Trophoblast cell (in vitro differentiated cells and primary cell): ENCODE results near the gene ZNF335.
"Not testable (repeated sequence)": the region's sequence is repeated elsewhere in the genome, so short reads cannot be mapped to it uniquely, and the experiment has no call there.

ENCODE experiments used
- DNase-seq, 2 donors: peaks; one replicate each; pipeline ENCODE4 v3.0.0-alpha.2; 2016
- H2AFZ ChIP-seq: 2 replicates; pipeline ENCODE4 v1.6.1; 2013; ENCODE audit warnings: low read length, moderate library complexity, mild to moderate bottlenecking; ENCODE audit not compliant: insufficient read depth, poor library complexity
- H2AK5ac ChIP-seq: 2 replicates; pipeline ENCODE4 v1.6.1; 2013; ENCODE audit warnings: mild to moderate bottlenecking, low read length
- H2BK120ac ChIP-seq: 2 replicates; pipeline ENCODE4 v1.6.1; 2013; ENCODE audit warnings: low read length, mild to moderate bottlenecking, moderate library complexity; ENCODE audit not compliant: insufficient read depth, poor library complexity
- H2BK12ac ChIP-seq: 2 replicates; pipeline ENCODE4 v1.6.1; 2013; ENCODE audit warnings: mild to moderate bottlenecking, low read length, moderate library complexity
- H2BK5ac ChIP-seq: 2 replicates; pipeline ENCODE4 v1.6.1; 2013; ENCODE audit warnings: low read length, low read depth, moderate library complexity, mild to moderate bottlenecking; ENCODE audit not compliant: poor library complexity
- H3K14ac ChIP-seq: 2 replicates; pipeline ENCODE4 v1.6.1; 2013; ENCODE audit warnings: mild to moderate bottlenecking, low read length
- H3K18ac ChIP-seq: 2 replicates; pipeline ENCODE4 v1.6.1; 2013; ENCODE audit warnings: mild to moderate bottlenecking, low read length
- H3K23ac ChIP-seq: 2 replicates; pipeline ENCODE4 v1.6.1; 2013; ENCODE audit warnings: low read length
- H3K27ac ChIP-seq: 2 replicates; pipeline ENCODE4 v1.5.1; 2013; ENCODE audit warnings: low read depth, mild to moderate bottlenecking, inconsistent platforms, low read length, moderate library complexity
- H3K27me3 ChIP-seq: 2 replicates; pipeline ENCODE4 v1.6.1; 2013; ENCODE audit warnings: inconsistent platforms, mild to moderate bottlenecking, low read length, moderate library complexity; ENCODE audit not compliant: insufficient read depth
- H3K36me3 ChIP-seq, 2 experiments: 1 replicate in 1 of 2; 2 replicates in 1 of 2; pipeline ENCODE4 v1.6.1; 2013; ENCODE audit warnings: low read length in 2 of 2, mild to moderate bottlenecking in 2 of 2, moderate library complexity in 1 of 2; ENCODE audit not compliant: insufficient read depth in 2 of 2, control insufficient read depth in 1 of 2
- H3K4ac ChIP-seq: 2 replicates; pipeline ENCODE4 v1.6.1; 2013; ENCODE audit warnings: low read depth, mild to moderate bottlenecking, low read length, moderate library complexity
- H3K4me1 ChIP-seq, 2 experiments: 1 replicate in 1 of 2; 2 replicates in 1 of 2; pipeline ENCODE4 v1.6.1; 2013; ENCODE audit warnings: low read length in 2 of 2, mild to moderate bottlenecking in 2 of 2, moderate library complexity in 1 of 2; ENCODE audit not compliant: insufficient read depth in 2 of 2, control insufficient read depth in 1 of 2
- H3K4me2 ChIP-seq: 2 replicates; pipeline ENCODE4 v1.6.1; 2013; ENCODE audit warnings: inconsistent platforms, mild to moderate bottlenecking, low read length, moderate library complexity
- H3K4me3 ChIP-seq: 2 replicates; pipeline ENCODE4 v1.5.1; 2013; ENCODE audit warnings: mild to moderate bottlenecking, low read depth, low read length, inconsistent platforms
- H3K79me1 ChIP-seq: one replicate; pipeline ENCODE4 v1.6.1; 2013; ENCODE audit warnings: low read length
- H3K79me2 ChIP-seq: 2 replicates; pipeline ENCODE4 v1.6.1; 2013; ENCODE audit warnings: low read length, mild to moderate bottlenecking; ENCODE audit not compliant: control insufficient read depth, insufficient read depth, poor library complexity
- H3K9ac ChIP-seq: 2 replicates; pipeline ENCODE4 v1.6.1; 2013; ENCODE audit warnings: mild to moderate bottlenecking, low read length
- H3K9me3 ChIP-seq: 2 replicates; pipeline ENCODE4 v1.6.1; 2013; ENCODE audit warnings: low read depth, mild to moderate bottlenecking, control low read depth, inconsistent platforms, low read length; ENCODE audit not compliant: insufficient read depth
- H4K12ac ChIP-seq: 2 replicates; pipeline ENCODE4 v1.6.1; 2013; ENCODE audit warnings: low read depth, mild to moderate bottlenecking, low read length, moderate library complexity
- H4K8ac ChIP-seq: 2 replicates; pipeline ENCODE4 v1.6.1; 2013; ENCODE audit warnings: low read depth, mild to moderate bottlenecking, low read length, moderate library complexity
- H4K91ac ChIP-seq: one replicate; pipeline ENCODE4 v1.6.1; 2013; ENCODE audit warnings: low read depth, mild to moderate bottlenecking, low read length, moderate library complexity
- WGBS: extraction: QIAGEN DNeasy Blood & Tissue Kit; methylation state at CpG from one replicate; pipeline ENCODE4 v1.1.7; 2013; ENCODE audit warnings: missing lambda C conversion rate; ENCODE audit not compliant: insufficient read length, insufficient coverage; ENCODE audit errors: extremely low coverage; 5-methylcytosine and 5-hydroxymethylcytosine counted together

ZNF335 gene

DNA sequence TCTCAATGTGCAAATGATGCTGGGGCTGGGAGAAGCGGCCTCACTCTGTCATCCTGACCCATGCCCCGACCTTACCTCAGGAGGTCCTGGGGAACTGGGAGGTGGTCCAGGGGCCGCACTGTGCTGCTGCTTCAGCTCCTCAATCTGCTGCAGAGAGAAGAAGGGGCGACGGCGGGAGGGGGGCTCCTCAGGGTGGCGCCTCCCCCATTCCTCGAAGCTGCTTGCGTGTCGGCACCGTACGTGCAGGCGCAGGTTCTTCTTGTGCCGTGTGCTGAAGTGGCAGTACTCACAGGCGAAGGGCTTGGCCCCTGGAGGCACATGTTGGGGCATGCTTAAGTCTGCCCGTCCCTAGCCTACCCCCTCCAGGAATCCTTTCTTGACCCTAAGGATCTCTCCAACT, 12.9 kb downstream of the ZNF335 start:
- Histone ChIP-seq H2AFZ (no peak overlapping the region), H3K27ac (no peak overlapping the region), H4K12ac (peak overlapping the region; percentile 5), H3K27me3 (no peaks in the 10 kb centered on the region), H2BK12ac (no peak overlapping the region), H3K4me1 (no peaks in the 10 kb centered on the region), H3K4me2 (no peak overlapping the region), H3K23ac (no peak overlapping the region), H3K79me2 (no peaks in the 10 kb centered on the region), H3K4ac (no peak overlapping the region), H4K91ac (no peak overlapping the region), H3K9me3 (peaks cover 8% of the 10 kb centered on the region), H2AK5ac (no peak overlapping the region), H3K79me1 (no peaks in the 10 kb centered on the region), H3K4me3 (no peak overlapping the region), H3K9ac (no peak overlapping the region), H3K36me3 (peaks cover 64 to 67% of the 10 kb centered on the region in 2 experiments), H3K18ac (no peak overlapping the region), H4K8ac (no peak overlapping the region), H2BK5ac (no peak overlapping the region), H3K14ac (no peak overlapping the region), H2BK120ac (no peak overlapping the region)
- no peak for DNase-seq
- no CpG with 5 or more reads among the region's 16 CpGs for WGBS

DNA sequence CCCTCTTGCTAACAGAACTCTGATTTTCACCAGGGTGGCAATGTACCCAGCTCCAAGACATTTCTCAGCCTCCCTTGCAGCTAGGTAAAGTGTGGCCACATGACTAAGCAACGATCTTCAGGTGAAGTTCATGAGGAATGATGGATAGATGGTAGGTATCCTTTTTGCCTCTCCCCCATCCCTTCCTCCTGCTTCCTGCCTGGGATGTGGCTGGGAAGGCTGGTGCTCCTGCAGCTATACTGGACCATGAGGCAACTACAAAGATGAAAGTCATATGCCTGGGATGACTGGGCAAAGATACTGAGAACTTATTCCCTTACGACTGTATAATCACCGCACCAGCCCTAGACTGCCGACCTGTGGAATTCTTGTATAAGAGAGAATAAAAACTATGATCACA, 13.4 kb downstream of the ZNF335 start:
- H3K27me3 ChIP-seq, result no peaks in the 10 kb centered on the region
- H2BK5ac ChIP-seq, result no peak overlapping the region
- no peak overlapping the region for H4K91ac ChIP-seq
- H3K79me2 ChIP-seq, result no peaks in the 10 kb centered on the region
- no peak overlapping the region for H2BK12ac ChIP-seq
- H3K23ac ChIP-seq, result peak overlapping the region; percentile 17
- no peak overlapping the region for H2AK5ac ChIP-seq
- H2AFZ ChIP-seq, result no peak overlapping the region
- H3K4me1 ChIP-seq, result no peaks in the 10 kb centered on the region
- no peak overlapping the region for H3K4me2 ChIP-seq
- H3K18ac ChIP-seq, result no peak overlapping the region
- no peak overlapping the region for H3K14ac ChIP-seq
- H3K4me3 ChIP-seq, result no peak overlapping the region
- H3K9ac ChIP-seq, result no peak overlapping the region
- peaks cover 10% of the 10 kb centered on the region for H3K9me3 ChIP-seq
- H3K27ac ChIP-seq, result no peak overlapping the region
- H3K4ac ChIP-seq, result no peak overlapping the region
- peaks cover 63 to 67% of the 10 kb centered on the region in 2 experiments for H3K36me3 ChIP-seq
- no peak overlapping the region for H4K12ac ChIP-seq
- H4K8ac ChIP-seq, result no peak overlapping the region
- no peak for DNase-seq
- WGBS, result no CpG with 5 or more reads among the region's 4 CpGs
- H2BK120ac ChIP-seq, result no peak overlapping the region
- no peaks in the 10 kb centered on the region for H3K79me1 ChIP-seq

DNA sequence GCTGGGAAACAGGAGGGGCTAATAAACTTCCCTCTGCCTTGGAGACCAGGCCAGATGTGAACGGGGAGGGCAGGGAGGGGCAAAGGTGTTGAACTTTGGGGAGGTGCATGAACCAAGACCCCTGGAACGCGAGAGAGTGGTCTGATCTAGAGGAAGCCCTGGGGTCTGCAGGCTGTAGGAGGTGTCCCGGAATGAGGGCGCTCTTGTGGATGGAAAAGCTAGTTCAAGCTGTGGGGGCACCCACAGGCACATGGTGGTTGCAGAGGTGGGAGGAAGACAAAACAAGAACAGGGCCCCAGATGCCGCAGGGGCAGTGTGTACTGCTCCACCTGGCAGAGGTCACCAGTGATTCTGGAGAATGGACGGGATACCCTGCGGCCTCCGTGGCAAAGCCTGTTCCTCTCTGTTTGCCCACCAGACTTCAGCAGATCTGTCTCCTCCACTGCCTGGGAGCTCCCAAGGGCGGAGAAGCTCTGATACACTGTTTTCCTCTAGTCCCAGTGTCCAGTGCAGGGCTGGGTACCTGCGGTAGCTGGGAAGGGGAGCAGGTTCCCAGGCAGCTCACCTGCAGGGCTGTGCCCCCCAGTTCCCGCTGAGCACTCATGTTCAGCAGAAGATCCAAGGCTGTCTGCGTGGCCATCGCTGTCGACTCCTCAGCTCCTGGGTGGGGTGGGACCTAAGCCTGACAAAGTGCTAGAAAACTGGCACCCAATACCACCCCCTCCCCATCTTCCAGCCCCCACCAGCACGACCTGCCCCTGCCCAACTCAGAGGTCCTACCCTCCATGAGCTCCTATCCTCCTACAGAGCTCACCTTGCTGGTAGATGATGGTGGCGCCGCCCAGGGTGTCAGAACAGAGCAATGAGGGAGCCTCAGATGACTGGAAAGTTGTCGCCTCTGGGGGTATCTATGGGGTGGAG, 14.7 kb downstream of the ZNF335 start:
- H3K27ac ChIP-seq, result no peak overlapping the region
- no peaks in the 10 kb centered on the region for H3K4me1 ChIP-seq
- no peak overlapping the region for H2AFZ ChIP-seq
- H3K27me3 ChIP-seq, result no peaks in the 10 kb centered on the region
- H3K9ac ChIP-seq, result no peak overlapping the region
- DNase-seq, result no peak
- H3K36me3 ChIP-seq, result peaks cover 66 to 70% of the 10 kb centered on the region in 2 experiments
- no CpG with 5 or more reads among the region's 19 CpGs for WGBS
- no peak overlapping the region for H3K4ac ChIP-seq
- H3K23ac ChIP-seq, result no peak overlapping the region
- H3K14ac ChIP-seq, result no peak overlapping the region
- H3K4me3 ChIP-seq, result no peak overlapping the region
- H3K79me2 ChIP-seq, result no peaks in the 10 kb centered on the region
- H2AK5ac ChIP-seq, result no peak overlapping the region
- H2BK12ac ChIP-seq, result no peak overlapping the region
- no peak overlapping the region for H4K91ac ChIP-seq
- H3K9me3 ChIP-seq, result peaks cover 9% of the 10 kb centered on the region
- H3K79me1 ChIP-seq, result no peaks in the 10 kb centered on the region
- H2BK5ac ChIP-seq, result no peak overlapping the region
- no peak overlapping the region for H2BK120ac ChIP-seq
- no peak overlapping the region for H3K4me2 ChIP-seq
- no peak overlapping the region for H4K8ac ChIP-seq
- no peak overlapping the region for H4K12ac ChIP-seq
- no peak overlapping the region for H3K18ac ChIP-seq

DNA sequence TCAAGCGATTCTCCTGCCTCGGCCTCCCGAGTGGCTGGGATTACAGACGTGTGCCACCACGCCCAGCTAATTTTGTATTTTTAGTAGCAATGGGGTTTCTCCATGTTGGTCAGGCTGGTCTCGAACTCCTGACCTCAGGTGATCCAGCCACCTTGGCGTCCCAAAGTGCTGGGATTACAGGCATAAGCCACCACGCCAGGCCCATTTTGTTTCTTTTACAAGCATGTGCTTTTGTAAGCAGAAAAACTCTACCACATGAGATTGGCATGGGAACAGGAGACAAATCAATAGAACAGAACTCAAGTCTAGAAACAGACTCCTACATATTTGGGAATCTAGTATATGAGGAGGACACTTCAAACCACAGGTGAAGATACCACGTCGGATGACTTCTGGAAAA, 15.7 kb downstream of the ZNF335 start:
- no CpG with 5 or more reads among the region's 10 CpGs for WGBS
- H3K4me2 ChIP-seq, H3K79me1 ChIP-seq, H3K4me1 ChIP-seq, H3K4me3 ChIP-seq, H3K23ac ChIP-seq, H4K91ac ChIP-seq, H3K9ac ChIP-seq, H3K4ac ChIP-seq, H3K18ac ChIP-seq, H2BK5ac ChIP-seq, H2BK12ac ChIP-seq, H4K8ac ChIP-seq, H3K9me3 ChIP-seq, H2AFZ ChIP-seq, H3K27me3 ChIP-seq, H3K27ac ChIP-seq, DNase-seq, H4K12ac ChIP-seq, H2BK120ac ChIP-seq, H3K79me2 ChIP-seq, H2AK5ac ChIP-seq, H3K14ac ChIP-seq: not testable (repeated sequence)
- peaks cover 67 to 70% of the 10 kb centered on the region in 2 experiments for H3K36me3 ChIP-seq
